ENCODE measurements around the gene CCNQ. TPM values are rescaled to one million over a fixed set of nuclear protein-coding genes. Genes with fewer than 3 reads are reported as not detected.

CCNQ gene
- total RNA-seq, 1 donor = 29.3 TPM

- Histone ChIP-seq H3K4me2 (ENCODE audit: insufficient read depth, low read length) (no peak overlapping the region), H3K27ac (ENCODE audit: low read depth, low read length) (no peak overlapping the region), H3K27me3 (ENCODE audit: insufficient read depth, low read length) (peaks cover 38% of the 10 kb centered on the region), H3K36me3 (ENCODE audit: insufficient read depth, low read length) (no peaks in the 10 kb centered on the region), H3K4me3 (ENCODE audit: insufficient read depth, low read length) (no peak overlapping the region), H2AFZ (ENCODE audit: low read length) (no peak overlapping the region), H3K4me1 (ENCODE audit: insufficient read depth, low read length) (no peaks in the 10 kb centered on the region), H3K79me2 (ENCODE audit: insufficient read depth, low read length) (no peaks in the 10 kb centered on the region), H3K9me3 (ENCODE audit: low read depth, low read length) (no peaks in the 10 kb centered on the region), H4K20me1 (ENCODE audit: insufficient read depth, low read length) (no peaks in the 10 kb centered on the region)
- no peak for TF ChIP-seq CTCF (IDR thresholded peaks at IDR 0.05; ENCODE audit: extremely low read depth, low read depth, low read length)
- DNase-seq (ENCODE audit: insufficient read length, low spot score, missing footprints) = peak; percentile 94
These were observed 44.8 kb upstream of the CCNQ start for GRCh38 chrX:153643431-153644351.

- DNase-seq (ENCODE audit: insufficient read length, low spot score, missing footprints) = peak; percentile 87
- Histone ChIP-seq H3K27me3 (ENCODE audit: insufficient read depth, low read length) (peaks cover 35% of the 10 kb centered on the region), H3K36me3 (ENCODE audit: insufficient read depth, low read length) (no peaks in the 10 kb centered on the region), H3K9me3 (ENCODE audit: low read depth, low read length) (no peaks in the 10 kb centered on the region), H3K79me2 (ENCODE audit: insufficient read depth, low read length) (no peaks in the 10 kb centered on the region), H4K20me1 (ENCODE audit: insufficient read depth, low read length) (no peaks in the 10 kb centered on the region), H3K4me2 (ENCODE audit: insufficient read depth, low read length) (no peak overlapping the region), H3K4me3 (ENCODE audit: insufficient read depth, low read length) (no peak overlapping the region), H2AFZ (ENCODE audit: low read length) (no peak overlapping the region), H3K4me1 (ENCODE audit: insufficient read depth, low read length) (no peaks in the 10 kb centered on the region), H3K27ac (ENCODE audit: low read depth, low read length) (no peak overlapping the region)
- TF ChIP-seq CTCF (IDR thresholded peaks at IDR 0.05; ENCODE audit: extremely low read depth, low read depth, low read length) = no peak
These were observed 43.9 kb upstream of the CCNQ start for GRCh38 chrX:153642655-153643430.

- no peak overlapping the region for H3K4me2 ChIP-seq (ENCODE audit: insufficient read depth, low read length)
- TF ChIP-seq CTCF (IDR thresholded peaks at IDR 0.05; ENCODE audit: extremely low read depth, low read depth, low read length) = no peak
- H3K9me3 ChIP-seq (ENCODE audit: low read depth, low read length) = no peaks in the 10 kb centered on the region
- H3K27ac ChIP-seq (ENCODE audit: low read depth, low read length) = no peak overlapping the region
- no peaks in the 10 kb centered on the region for H3K36me3 ChIP-seq (ENCODE audit: insufficient read depth, low read length)
- no peaks in the 10 kb centered on the region for H3K4me1 ChIP-seq (ENCODE audit: insufficient read depth, low read length)
- no peaks in the 10 kb centered on the region for H4K20me1 ChIP-seq (ENCODE audit: insufficient read depth, low read length)
- no peak overlapping the region for H3K4me3 ChIP-seq (ENCODE audit: insufficient read depth, low read length)
- H2AFZ ChIP-seq (ENCODE audit: low read length) = no peak overlapping the region
- H3K27me3 ChIP-seq (ENCODE audit: insufficient read depth, low read length) = peaks cover 33% of the 10 kb centered on the region
- DNase-seq (ENCODE audit: insufficient read length, low spot score, missing footprints) = peak; percentile 88
- no peaks in the 10 kb centered on the region for H3K79me2 ChIP-seq (ENCODE audit: insufficient read depth, low read length)
These were observed 43.2 kb upstream of the CCNQ start for GRCh38 chrX:153642051-153642654.
